Esophagus squamous epithelium (tissue), 5 donors: ENCODE data around the gene SETD1A. TPM values are rescaled to one million over a fixed set of nuclear protein-coding genes. Genes with fewer than 3 reads are reported as not detected.

ENCODE experiments used
- DNase-seq: peaks from one replicate; lab custom pipeline; 2025; lab: John Stamatoyannopoulos, UW
- H3K27ac ChIP-seq, 4 donors: fragments of 200-600 bp; sonication (generic); one replicate each; pipeline ENCODE4 v1.5.1; 2016 to 2019; ENCODE audit warnings: mild to moderate bottlenecking in 1 of 4
- H3K27me3 ChIP-seq, 4 donors: fragments of 200-600 bp; sonication (generic); 1 replicate in 3 of 4; 2 replicates in 1 of 4; pipeline versions ENCODE4 v1.5.1 to v1.6.0; 2017 to 2021; ENCODE audit warnings: antibody characterized with exemption in 1 of 4
- H3K36me3 ChIP-seq, 3 donors: fragments of 200-600 bp; sonication (generic); one replicate each; pipeline ENCODE4 v1.5.1; 2016 to 2019
- H3K4me1 ChIP-seq, 3 donors: fragments of 200-600 bp; sonication (generic); one replicate each; pipeline ENCODE4 v1.5.1; 2017 to 2019
- H3K4me3 ChIP-seq, 4 donors: fragments of 200-600 bp; sonication (generic); 1 replicate in 3 of 4; 2 replicates in 1 of 4; pipeline ENCODE4 v1.5.1; 2016 to 2019; ENCODE audit warnings: mild to moderate bottlenecking in 2 of 4, moderate library complexity in 1 of 4
- H3K9me3 ChIP-seq, 3 donors: fragments of 200-600 bp; sonication (generic); one replicate each; pipeline ENCODE4 v1.5.1; 2016 to 2019
- CTCF ChIP-seq, 6 experiments: fragments of 450-650 bp in 4 of 6; fragments of 200-600 bp in 2 of 6; sonication (generic) in 2 of 6; IDR thresholded peaks; one replicate each; pipeline ENCODE4 v1.5.1; 2016 to 2019; ENCODE audit warnings: antibody characterized with exemption in 6 of 6, mild to moderate bottlenecking in 4 of 6, moderate library complexity in 4 of 6
- POLR2A ChIP-seq, 4 donors: fragments of 450-650 bp; IDR thresholded peaks; one replicate each; pipeline ENCODE4 v1.6.1; 2017; ENCODE audit warnings: antibody characterized with exemption in 4 of 4, mild to moderate bottlenecking in 4 of 4, moderate library complexity in 3 of 4
- WGBS, 2 donors: methylation state at CpG; one replicate each; pipeline ENCODE4 v1.1.5; 2018; 5-methylcytosine and 5-hydroxymethylcytosine counted together
- intact Hi-C: fragments of 100-400 bp; cut with DNase I; formaldehyde crosslinking; loops from one replicate; pipeline ENCODE4 v1.15.0; 2022
- total RNA-seq, 4 donors: library from RNA; depleted of rRNA; stranded (reverse); fragments of >200 nt; gene quantifications; one replicate each; pipeline ENCODE4 v1.1.0, GENCODE V29; 2016
- donor health status: DM: yes; HTN: yes; CAD: no.

Gene SETD1A
- total RNA-seq, 4 donors from 2014 or later: 3.5 to 8.0 (median 5.4) TPM

- intact Hi-C loops: no loop called here
- H3K4me3 ChIP-seq: peak overlapping the region in 2 of 4 donors; percentile 34 to 43
- H3K27ac ChIP-seq: peak overlapping the region; percentile 38 to 82 (median 78)
- no peak for DNase-seq
- 15 to 68% methylated on average over 5 to 8 of the region's 10 CpGs for WGBS, 2 donors
- H3K27me3 ChIP-seq: peaks cover 0 to 11% (median 0%) of the 10 kb centered on the region in 4 donors
- H3K4me1 ChIP-seq: peaks cover 27 to 65% (median 35%) of the 10 kb centered on the region in 3 donors
- no peaks in the 10 kb centered on the region for H3K36me3 ChIP-seq
- TF ChIP-seq CTCF (IDR thresholded peaks at IDR 0.05): no peak
- TF ChIP-seq POLR2A (IDR thresholded peaks at IDR 0.05): peak in 1 of 4 donors; percentile 22
- H3K9me3 ChIP-seq: no peaks in the 10 kb centered on the region
Measured at GRCh38 chr16:31002250-31002700, 44.7 kb downstream of the SETD1A start.

GRCh38 chr16:31002862-31003341, 45.3 kb downstream of the SETD1A start:
- Histone ChIP-seq H3K9me3 (no peaks in the 10 kb centered on the region), H3K36me3 (no peaks in the 10 kb centered on the region), H3K4me3 (no peak overlapping the region), H3K27ac (peak overlapping the region; percentile 38 to 82 (median 74)), H3K27me3 (peaks cover 0 to 17% (median 0%) of the 10 kb centered on the region in 4 donors), H3K4me1 (peaks cover 21 to 59% (median 29%) of the 10 kb centered on the region in 3 donors)
- TF ChIP-seq CTCF (IDR thresholded peaks at IDR 0.05): no peak
- TF ChIP-seq POLR2A (IDR thresholded peaks at IDR 0.05): no peak
- intact Hi-C loops: no loop called here
- no peak for DNase-seq
- 44 to 100% methylated on average over 2 to 6 of the region's 9 CpGs for WGBS, 2 donors

GRCh38 chr16:31003744-31004143, 46.2 kb downstream of the SETD1A start:
- H3K27me3 ChIP-seq: peaks cover 0 to 25% (median 0%) of the 10 kb centered on the region in 4 donors
- DNase-seq: no peak
- no peak overlapping the region for H3K4me3 ChIP-seq
- 75 to 77% methylated on average over 6 of the region's 6 CpGs for WGBS, 2 donors
- no peaks in the 10 kb centered on the region for H3K9me3 ChIP-seq
- no peaks in the 10 kb centered on the region for H3K36me3 ChIP-seq
- peaks cover 17 to 50% (median 21%) of the 10 kb centered on the region in 3 donors for H3K4me1 ChIP-seq
- H3K27ac ChIP-seq: peak overlapping the region in 1 of 4 donors; percentile 82
- intact Hi-C loops: no loop called here
- TF ChIP-seq CTCF (IDR thresholded peaks at IDR 0.05) (no peak), POLR2A (IDR thresholded peaks at IDR 0.05) (no peak)

GRCh38 chr16:31004658-31005057, 47.1 kb downstream of the SETD1A start:
- 80 to 84% methylated on average over 1 to 2 of the region's 2 CpGs for WGBS, 2 donors
- DNase-seq: no peak
- Histone ChIP-seq H3K9me3 (no peaks in the 10 kb centered on the region), H3K4me1 (peaks cover 17 to 42% (median 21%) of the 10 kb centered on the region in 3 donors), H3K4me3 (no peak overlapping the region), H3K36me3 (no peaks in the 10 kb centered on the region), H3K27ac (no peak overlapping the region), H3K27me3 (peaks cover 0 to 34% (median 0%) of the 10 kb centered on the region in 4 donors)
- TF ChIP-seq POLR2A (IDR thresholded peaks at IDR 0.05) (no peak), CTCF (IDR thresholded peaks at IDR 0.05) (no peak)
- intact Hi-C loops: no loop called here

GRCh38 chr16:31005350-31006085, 48.0 kb downstream of the SETD1A start:
- no peaks in the 10 kb centered on the region for H3K36me3 ChIP-seq
- peaks cover 0 to 43% (median under 1%) of the 10 kb centered on the region in 4 donors for H3K27me3 ChIP-seq
- H3K9me3 ChIP-seq: no peaks in the 10 kb centered on the region
- DNase-seq: no peak
- H3K4me1 ChIP-seq: peaks cover 17 to 42% (median 19%) of the 10 kb centered on the region in 3 donors
- TF ChIP-seq POLR2A (IDR thresholded peaks at IDR 0.05) (no peak), CTCF (IDR thresholded peaks at IDR 0.05) (no peak)
- intact Hi-C loops: no loop called here
- H3K4me3 ChIP-seq: no peak overlapping the region
- 68 to 71% methylated on average over 8 to 12 of the region's 16 CpGs for WGBS, 2 donors
- no peak overlapping the region for H3K27ac ChIP-seq
